Stimulated activated CD8-positive, alpha-beta memory T cell treated with anti-CD3 and anti-CD28 coated beads, Interleukin-15, amount 100 ng/mL, for 1 hour (primary cell): ENCODE data around the gene SERPINE1.
"Not testable (repeated sequence)": the region's sequence is repeated elsewhere in the genome, so short reads cannot be mapped to it uniquely, and the experiment has no call there.

Experiments
- DNase-seq: peaks from one replicate; pipeline ENCODE4 v3.0.0-alpha.2; 2020; ENCODE audit warnings: low read depth

Gene SERPINE1

DNA sequence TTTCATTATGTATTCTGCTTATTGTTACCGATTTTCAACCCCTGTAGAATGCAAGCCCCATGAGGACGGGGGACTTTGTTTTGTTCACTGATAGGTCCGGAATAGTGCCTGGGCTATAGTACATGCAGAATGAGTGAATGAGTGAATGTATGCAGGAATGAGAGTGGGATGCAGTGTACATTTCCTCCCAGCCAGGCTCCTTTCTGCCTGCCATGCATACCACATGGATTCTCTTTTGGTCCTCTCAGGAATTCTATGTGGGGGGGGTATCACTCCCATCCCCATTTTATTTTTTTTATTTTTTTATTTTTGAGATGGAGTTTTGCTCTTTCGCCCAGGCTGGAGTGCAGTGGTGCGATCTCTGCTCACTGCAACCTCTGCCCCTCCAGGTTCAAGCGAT lies 24.9 kb upstream of the SERPINE1 start:
- no peak for DNase-seq

- not testable (repeated sequence) for DNase-seq
These were observed 23.2 kb upstream of the SERPINE1 start for GRCh38 chr7:101103701-101104100.

GRCh38 chr7:101104193-101104713 lies 22.7 kb upstream of the SERPINE1 start:
- DNase-seq: no peak

DNA sequence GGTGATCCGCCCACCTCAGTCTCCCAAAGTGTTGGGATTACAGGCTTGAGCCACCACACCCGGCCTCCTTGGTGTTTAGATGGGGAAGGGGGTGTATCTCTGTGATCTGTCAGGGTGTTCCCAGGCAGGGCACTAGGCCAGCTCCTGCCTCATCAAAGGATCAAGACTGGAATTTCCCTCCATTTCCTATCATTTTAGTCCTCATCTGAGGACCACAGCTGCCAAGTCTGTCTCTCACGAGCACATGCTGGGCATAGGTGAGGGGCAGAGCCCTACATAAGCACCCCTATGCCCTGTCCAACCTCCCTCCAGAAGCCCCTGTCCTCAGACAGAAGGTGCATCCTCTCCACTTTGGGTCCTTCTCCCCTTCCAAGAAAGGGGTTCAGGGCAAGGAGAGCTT lies 22.1 kb upstream of the SERPINE1 start:
- no peak for DNase-seq

- DNase-seq: not testable (repeated sequence)
These were observed 21.7 kb upstream of the SERPINE1 start for GRCh38 chr7:101105248-101105647.

DNA sequence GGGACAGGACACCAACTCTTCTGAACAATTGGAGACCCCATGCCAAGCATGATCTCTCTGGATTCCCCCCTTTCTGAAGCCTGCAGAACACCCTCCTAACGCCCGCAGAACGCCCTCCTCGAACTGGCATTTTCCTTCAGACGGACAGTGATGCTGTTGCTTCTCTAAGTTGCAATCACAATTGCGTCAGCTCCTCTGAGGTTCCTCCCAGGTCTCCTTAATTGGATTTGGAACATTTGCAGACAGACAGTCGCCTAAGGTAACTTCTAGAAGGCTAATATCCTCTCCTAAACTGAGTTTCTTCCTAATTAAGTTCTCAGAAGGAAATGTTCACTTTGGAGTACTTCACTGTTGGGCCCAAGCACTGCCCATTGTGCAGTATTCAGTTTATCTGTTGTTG lies 20.5 kb upstream of the SERPINE1 start:
- no peak for DNase-seq

- DNase-seq: no peak
These were observed 18.5 kb upstream of the SERPINE1 start for GRCh38 chr7:101108330-101108857.

DNA sequence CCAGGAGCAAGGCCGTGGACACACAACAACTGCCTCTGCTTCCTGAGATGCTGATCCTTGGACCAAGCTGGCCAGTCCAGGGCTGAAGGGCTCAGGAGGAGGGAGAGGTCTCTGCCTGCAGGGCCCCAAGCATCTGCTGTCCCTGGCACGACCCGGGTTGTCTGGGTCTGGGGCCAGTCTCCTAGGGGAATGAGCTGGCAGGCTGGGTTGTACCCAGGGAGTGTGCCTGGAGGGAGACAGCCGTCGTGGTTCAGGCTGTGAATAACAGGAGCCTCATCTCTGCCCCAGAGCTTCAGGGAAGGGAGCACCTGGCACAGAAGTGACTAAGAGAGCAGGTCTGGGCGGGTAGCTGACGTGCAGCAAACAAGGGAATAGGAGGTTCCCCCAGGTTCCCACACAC lies 17.9 kb upstream of the SERPINE1 start:
- no peak for DNase-seq

- DNase-seq: no peak
These were observed 17.5 kb upstream of the SERPINE1 start for GRCh38 chr7:101109368-101109767.

GRCh38 chr7:101111261-101111660 lies 15.6 kb upstream of the SERPINE1 start:
- no peak for DNase-seq

DNA sequence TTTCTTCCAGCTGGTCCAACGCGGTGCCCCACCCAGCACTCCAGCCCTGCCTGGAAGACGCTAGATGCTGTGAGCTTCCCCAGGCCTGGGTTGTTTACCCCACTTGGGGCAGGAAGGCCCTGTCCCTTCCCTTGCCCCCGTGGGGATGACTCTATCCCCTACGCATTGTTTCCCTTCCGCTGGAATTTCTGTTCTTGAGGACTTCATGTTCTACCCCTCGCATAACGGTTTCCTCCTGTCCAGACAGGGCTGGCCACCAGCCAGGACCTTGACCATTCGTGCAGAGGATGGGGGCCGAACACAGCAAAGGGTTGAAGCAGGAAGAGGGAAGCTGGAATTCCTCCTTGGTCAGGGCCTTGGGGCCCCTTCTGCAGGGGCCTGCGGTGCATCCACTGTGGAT lies 14.7 kb upstream of the SERPINE1 start:
- no peak for DNase-seq

GRCh38 chr7:101113140-101113539 lies 13.8 kb upstream of the SERPINE1 start:
- not testable (repeated sequence) for DNase-seq

GRCh38 chr7:101113836-101114235 lies 13.1 kb upstream of the SERPINE1 start:
- DNase-seq: no peak

DNA sequence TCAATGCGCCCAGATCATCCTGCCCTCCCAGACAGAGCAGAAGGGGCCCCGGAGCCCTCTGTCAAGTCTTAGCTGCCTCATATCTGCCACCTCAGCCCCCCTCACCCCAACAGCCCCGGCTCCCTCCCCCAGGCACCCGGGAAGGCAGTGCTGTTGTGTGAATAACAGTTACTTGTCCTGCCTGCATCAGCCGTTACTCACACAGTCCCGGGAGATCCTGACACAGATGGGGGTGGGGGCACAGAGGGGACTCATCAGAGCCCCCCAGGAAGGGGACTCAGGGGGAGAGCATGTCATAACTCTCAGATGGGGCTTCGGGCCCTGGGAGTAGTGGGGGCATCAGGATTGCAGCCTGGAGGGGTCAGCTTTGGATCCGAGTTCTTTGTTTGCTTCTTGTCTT lies 12.4 kb upstream of the SERPINE1 start:
- DNase-seq: no peak

DNA sequence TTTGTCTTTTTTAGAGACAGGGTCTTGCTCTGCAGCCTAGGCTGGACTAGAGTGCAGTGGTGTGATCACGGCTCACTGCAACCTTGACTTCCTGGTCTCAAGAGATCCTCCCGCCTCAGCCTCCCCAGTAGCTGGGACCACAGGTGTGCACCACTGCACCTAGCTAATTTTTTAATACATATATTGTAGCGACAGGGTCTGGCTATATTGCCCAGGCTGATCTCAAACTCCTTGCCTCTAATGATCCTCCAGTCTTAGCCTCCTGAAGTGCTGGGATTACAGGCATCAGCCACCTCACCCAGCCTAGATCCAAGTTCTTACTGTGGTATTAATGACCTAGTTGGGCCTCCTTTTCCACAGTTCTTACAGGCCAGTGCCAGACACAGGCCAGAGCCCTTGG lies 11.7 kb upstream of the SERPINE1 start:
- no peak for DNase-seq

DNA sequence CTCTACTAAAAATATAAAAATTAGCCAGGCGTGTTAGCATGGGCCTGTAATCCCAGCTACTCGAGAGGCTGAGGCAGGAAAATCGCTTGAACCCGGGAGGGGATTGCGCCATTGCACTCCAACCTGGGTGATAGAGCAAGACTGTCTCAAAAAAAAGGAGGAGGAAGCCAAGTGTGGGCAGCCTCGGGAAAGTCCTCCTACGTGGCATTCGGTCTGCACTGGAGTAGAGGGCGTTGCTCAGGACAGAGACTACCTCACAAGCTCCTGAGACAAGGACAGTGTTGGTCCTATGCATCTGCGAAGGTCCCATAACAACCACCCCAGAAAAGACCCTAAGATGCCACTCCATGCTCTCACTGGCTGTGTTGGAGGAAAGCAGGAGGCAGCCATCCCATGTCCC lies 10.0 kb upstream of the SERPINE1 start:
- DNase-seq: no peak

DNA sequence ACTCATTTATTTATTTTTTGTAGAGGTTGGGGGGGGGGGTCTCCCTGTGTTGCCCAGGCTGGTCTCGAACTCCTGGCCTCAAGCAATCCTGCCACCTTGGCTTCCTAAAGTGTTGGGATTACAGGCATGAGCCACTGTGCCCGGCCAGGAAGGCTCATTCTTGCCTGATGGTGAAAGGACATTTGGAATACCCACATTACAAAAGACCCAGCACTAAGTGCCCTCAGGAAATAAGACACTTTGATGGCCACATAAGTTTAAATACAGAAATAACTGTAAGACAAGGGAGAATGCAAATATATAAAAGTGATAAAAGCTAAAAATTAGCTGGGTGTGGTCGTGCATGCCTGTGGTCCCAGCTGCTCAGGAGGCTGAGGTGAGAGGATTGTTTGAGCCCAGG lies 8.0 kb upstream of the SERPINE1 start:
- no peak for DNase-seq

GRCh38 chr7:101119876-101120275 lies 7.0 kb upstream of the SERPINE1 start:
- no peak for DNase-seq

GRCh38 chr7:101120315-101120714 lies 6.6 kb upstream of the SERPINE1 start:
- no peak for DNase-seq

- not testable (repeated sequence) for DNase-seq
These were observed 5.3 kb upstream of the SERPINE1 start for GRCh38 chr7:101121631-101121990.

DNA sequence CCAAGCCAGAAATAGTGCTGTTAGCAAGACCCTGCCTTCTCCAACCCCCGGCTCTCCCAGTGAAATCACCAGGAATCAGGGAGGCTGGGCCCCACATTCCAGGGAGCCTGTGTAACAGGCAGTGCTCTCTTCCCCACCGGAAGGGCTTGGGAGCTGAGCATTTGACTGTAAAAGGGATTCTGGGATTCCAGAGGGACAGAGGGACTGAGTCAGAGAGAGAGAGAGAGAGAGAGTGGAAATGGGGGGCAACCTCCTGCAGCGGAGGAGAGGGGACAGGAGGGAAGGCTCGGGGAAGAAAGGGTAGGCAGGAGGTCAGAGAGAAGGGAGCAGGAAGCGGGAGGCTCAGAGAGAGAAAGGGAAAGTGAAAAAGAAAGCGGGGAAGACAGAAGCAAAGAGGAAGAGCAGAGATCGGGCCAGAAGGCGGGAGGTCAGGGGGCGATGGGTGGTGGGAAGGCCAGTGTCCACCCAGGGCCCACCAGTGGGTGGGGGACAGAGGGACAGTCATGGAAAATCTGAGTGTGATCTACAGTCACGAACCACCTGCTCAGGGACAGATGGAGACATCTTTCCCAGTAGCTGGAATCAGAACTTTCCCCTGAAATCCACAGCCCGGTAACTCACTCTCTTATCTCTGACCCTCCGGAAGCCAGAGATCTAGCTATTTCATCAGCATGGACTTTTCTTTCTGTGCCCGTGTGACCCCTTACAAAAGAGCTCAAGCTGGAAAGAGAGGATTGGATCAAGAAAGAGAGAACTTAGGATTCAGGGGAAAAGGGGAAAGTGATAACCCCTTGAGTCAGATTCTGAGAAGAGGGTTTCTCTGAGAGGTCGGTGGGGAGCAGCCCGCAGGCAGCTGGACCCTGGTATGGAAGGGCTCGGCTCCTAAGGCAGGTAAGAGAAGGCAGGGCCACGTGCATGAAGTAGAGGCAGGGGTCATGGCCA lies 4.6 kb upstream of the SERPINE1 start:
- DNase-seq: no peak

DNA sequence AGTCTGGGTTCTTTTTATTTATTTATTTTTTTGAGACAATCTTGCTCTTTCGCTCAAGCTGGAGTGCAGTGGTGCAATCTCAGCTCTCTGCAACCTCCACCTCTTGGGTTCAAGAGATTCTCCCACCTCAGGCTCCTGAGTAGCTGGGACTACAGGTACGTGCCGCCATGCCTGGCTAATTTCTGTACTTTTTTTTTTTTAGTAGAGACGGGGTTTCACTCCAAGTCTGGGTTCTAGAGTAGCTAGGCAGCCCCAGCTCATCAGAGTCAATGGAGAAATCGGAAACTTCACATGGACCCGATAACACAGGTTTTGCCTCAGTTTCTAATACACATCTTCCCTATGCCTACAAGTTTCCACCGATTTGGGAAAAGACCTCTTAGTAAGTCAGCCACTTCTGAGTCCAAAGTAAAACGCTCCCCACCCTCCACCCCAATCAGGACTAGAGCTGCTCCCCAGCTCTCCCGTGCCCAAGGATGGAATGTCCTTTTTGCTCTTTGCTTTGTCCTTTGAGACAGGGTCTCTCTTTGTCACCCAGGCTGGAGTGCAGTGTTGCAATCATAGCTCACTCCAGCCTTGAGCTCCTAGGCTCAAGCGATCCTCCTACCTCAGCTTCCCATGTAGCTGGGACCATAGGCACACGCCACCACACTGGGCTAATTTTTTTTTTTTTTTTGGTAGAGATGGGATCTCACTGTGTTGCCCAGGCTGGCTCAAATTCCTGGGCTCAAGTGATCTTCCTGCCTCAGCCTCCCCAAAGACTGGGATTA lies 3.8 kb upstream of the SERPINE1 start:
- DNase-seq: no peak

GRCh38 chr7:101123703-101124068 lies 3.2 kb upstream of the SERPINE1 start:
- no peak for DNase-seq
